H1 (cell line): Measurements from ENCODE around the gene CAP2. TPM values are rescaled to one million over a fixed set of nuclear protein-coding genes. Genes with fewer than 3 reads are reported as not detected.

Experiments used
- CTCF ChIA-PET: fragments of 300-600 bp; sonication (Branson Sonifier 250); formaldehyde crosslinking; loops from one replicate; lab custom pipeline; 2021; ENCODE audit not compliant: partially characterized antibody; lab: Charles Lee
- POLR2A ChIA-PET: fragments of 300-600 bp; sonication (Branson Sonifier 250); formaldehyde crosslinking; loops from one replicate; lab custom pipeline; 2021; ENCODE audit warnings: inconsistent platforms; ENCODE audit not compliant: partially characterized antibody; lab: Charles Lee
- DNase-seq, 2 experiments: peaks; one replicate each; pipeline versions ENCODE4 v3.0.0 to v3.0.0-alpha.2; 2010 to 2022; ENCODE audit warnings: low spot score in 2 of 2, low read depth in 1 of 2, mixed read lengths in 1 of 2
- FAIRE-seq: peaks from 2 replicates; lab custom pipeline; 2011; peaks lifted over from hg19 to GRCh38; lab: Jason Lieb, UNC
- H2AFZ ChIP-seq: 2 replicates; pipeline ENCODE4 v1.8.1; 2012; ENCODE audit warnings: low read length, inconsistent platforms
- H2AK5ac ChIP-seq: 2 replicates; pipeline ENCODE4 v1.6.1; 2013; ENCODE audit warnings: low read depth, low read length
- H2BK120ac ChIP-seq: replicated peaks from 2 replicates; pipeline ENCODE3; 2013; ENCODE audit warnings: low read depth, low read length, inconsistent platforms
- H2BK12ac ChIP-seq: 2 replicates; pipeline ENCODE4 v1.6.1; 2013; ENCODE audit warnings: low read depth, low read length
- H2BK15ac ChIP-seq: 2 replicates; pipeline ENCODE4 v1.6.1; 2013; ENCODE audit warnings: low read length
- H2BK20ac ChIP-seq: 2 replicates; pipeline ENCODE4 v1.6.1; 2013; ENCODE audit warnings: low read length
- H2BK5ac ChIP-seq: 2 replicates; pipeline ENCODE4 v1.6.1; 2013; ENCODE audit warnings: low read depth, low read length
- H3K14ac ChIP-seq: 2 replicates; pipeline ENCODE4 v1.6.1; 2013; ENCODE audit warnings: inconsistent platforms; ENCODE audit not compliant: insufficient read length
- H3K18ac ChIP-seq: 2 replicates; pipeline ENCODE4 v1.6.1; 2013; ENCODE audit warnings: low read length; ENCODE audit errors: extremely low read depth
- H3K23ac ChIP-seq: 2 replicates; pipeline ENCODE4 v1.6.1; 2013; ENCODE audit warnings: inconsistent platforms; ENCODE audit not compliant: insufficient read length
- H3K23me2 ChIP-seq: 2 replicates; pipeline ENCODE4 v1.6.1; 2013; ENCODE audit warnings: low read depth, low read length
- H3K27ac ChIP-seq: 2 replicates; pipeline ENCODE4 v1.6.1; 2011; ENCODE audit warnings: low read depth, low read length, inconsistent platforms
- H3K27me3 ChIP-seq, 4 experiments: replicated peaks in 1 of 4; 1 replicate in 1 of 4; 2 replicates in 3 of 4; pipeline versions ENCODE4 v1.6.1 to v1.8.1; 2011 to 2013; ENCODE audit warnings: low read length in 3 of 4, mild to moderate bottlenecking in 3 of 4, inconsistent platforms in 2 of 4, mixed read lengths in 2 of 4, moderate library complexity in 1 of 4; ENCODE audit not compliant: control insufficient read depth in 3 of 4, insufficient read depth in 3 of 4; ENCODE audit errors: extremely low read depth in 1 of 4
- H3K36me3 ChIP-seq, 4 experiments: 2 replicates each; pipeline versions ENCODE4 v1.6.1 to v1.8.1; 2011 to 2013; ENCODE audit warnings: mild to moderate bottlenecking in 4 of 4, low read length in 3 of 4, moderate library complexity in 2 of 4, control low read depth in 1 of 4, inconsistent platforms in 1 of 4; ENCODE audit not compliant: insufficient read depth in 4 of 4, control insufficient read depth in 2 of 4
- H3K4ac ChIP-seq: replicated peaks from 2 replicates; pipeline ENCODE3; 2013; ENCODE audit warnings: low read length, low read depth, mixed read lengths, inconsistent platforms; ENCODE audit not compliant: insufficient read length
- H3K4me1 ChIP-seq, 4 experiments: replicated peaks in 1 of 4; 1 replicate in 1 of 4; 2 replicates in 3 of 4; pipeline versions ENCODE4 v1.6.1 to v1.8.1; 2011 to 2013; ENCODE audit warnings: low read length in 3 of 4, inconsistent platforms in 2 of 4, mixed read lengths in 1 of 4; ENCODE audit not compliant: insufficient read depth in 4 of 4, control insufficient read depth in 3 of 4
- H3K4me2 ChIP-seq, 2 experiments: 2 replicates each; pipeline versions ENCODE4 v1.6.1 to v1.8.1; 2011 to 2013; ENCODE audit warnings: low read depth in 2 of 2, low read length in 2 of 2, control low read depth in 1 of 2, inconsistent platforms in 1 of 2, mild to moderate bottlenecking in 1 of 2; ENCODE audit not compliant: insufficient read depth in 1 of 2
- H3K4me3 ChIP-seq, 4 experiments: fragments of 200-600, 300-600 bp in 1 of 4; sonication (generic), shearing (Covaris generic), sonication (Bioruptor Twin) in 1 of 4; 2 replicates each; pipeline versions ENCODE4 v1.5.1 to v1.8.1; 2011 to 2016; ENCODE audit warnings: low read length in 4 of 4, low read depth in 3 of 4, control low read depth in 2 of 4, inconsistent platforms in 2 of 4, mild to moderate bottlenecking in 2 of 4, mixed read lengths in 1 of 4, moderate library complexity in 1 of 4; ENCODE audit not compliant: insufficient read depth in 2 of 4; ENCODE audit errors: extremely low read depth in 1 of 4
- H3K56ac ChIP-seq: replicated peaks from 2 replicates; pipeline ENCODE3; 2013; ENCODE audit warnings: low read depth, mild to moderate bottlenecking, mixed read lengths, low read length, inconsistent platforms; ENCODE audit not compliant: insufficient read length
- H3K79me1 ChIP-seq: 2 replicates; pipeline ENCODE4 v1.6.1; 2013; ENCODE audit warnings: low read depth, low read length, control low read depth
- H3K79me2 ChIP-seq, 2 experiments: 2 replicates each; pipeline versions ENCODE4 v1.6.1 to v1.8.1; 2012 to 2013; ENCODE audit warnings: low read length in 2 of 2, mild to moderate bottlenecking in 2 of 2, inconsistent platforms in 1 of 2; ENCODE audit not compliant: insufficient read depth in 2 of 2, control insufficient read depth in 1 of 2
- H3K9ac ChIP-seq, 4 experiments: replicated peaks in 1 of 4; 1 replicate in 1 of 4; 2 replicates in 3 of 4; pipeline versions ENCODE4 v1.6.1 to v1.8.1; 2011 to 2013; ENCODE audit warnings: low read depth in 3 of 4, low read length in 3 of 4, control low read depth in 2 of 4, mild to moderate bottlenecking in 2 of 4, moderate library complexity in 2 of 4, inconsistent platforms in 1 of 4; ENCODE audit errors: extremely low read depth in 1 of 4
- H3K9me3 ChIP-seq, 2 experiments: 2 replicates each; pipeline versions ENCODE4 v1.6.1 to v1.8.1; 2012 to 2013; ENCODE audit warnings: mild to moderate bottlenecking in 2 of 2, moderate library complexity in 2 of 2, control low read depth in 1 of 2, inconsistent platforms in 1 of 2, low read depth in 1 of 2, low read length in 1 of 2, mixed read lengths in 1 of 2; ENCODE audit not compliant: insufficient read depth in 2 of 2
- H4K20me1 ChIP-seq, 2 experiments: replicated peaks in 1 of 2; 2 replicates each; pipeline versions ENCODE3 to v1.8.1; 2011 to 2013; ENCODE audit warnings: inconsistent platforms in 2 of 2, low read length in 2 of 2, mild to moderate bottlenecking in 1 of 2; ENCODE audit not compliant: insufficient read depth in 2 of 2, control insufficient read depth in 1 of 2
- H4K5ac ChIP-seq: 2 replicates; pipeline ENCODE4 v1.6.1; 2013; ENCODE audit warnings: low read length, low read depth, mixed read lengths, inconsistent platforms; ENCODE audit not compliant: insufficient read length
- H4K8ac ChIP-seq: 2 replicates; pipeline ENCODE4 v1.8.0; 2013; ENCODE audit warnings: mild to moderate bottlenecking, moderate library complexity, low read length, inconsistent platforms; ENCODE audit not compliant: insufficient read depth; ENCODE audit errors: extremely low read depth
- H4K91ac ChIP-seq: replicated peaks from 2 replicates; pipeline ENCODE3; 2013; ENCODE audit warnings: low read length, mixed read lengths, inconsistent platforms; ENCODE audit not compliant: insufficient read length
- ASH2L ChIP-seq: fragments of 200-600, 300-600 bp; sonication (generic); IDR thresholded peaks from one replicate; pipeline ENCODE4 v1.7.1; 2017; ENCODE audit warnings: low read length
- ATF3 ChIP-seq: IDR thresholded peaks from 2 replicates; pipeline ENCODE4 v1.6.1; 2011; ENCODE audit warnings: low read depth, mild to moderate bottlenecking, low read length; ENCODE audit not compliant: insufficient read depth
- CTCF ChIP-seq, 3 experiments: IDR thresholded peaks; 1 replicate in 2 of 3; 2 replicates in 1 of 3; pipeline versions ENCODE4 v1.5.1 to v1.6.1; 2011; ENCODE audit warnings: low read length in 3 of 3, mild to moderate bottlenecking in 3 of 3, inconsistent platforms in 2 of 3, low read depth in 1 of 3, moderate library complexity in 1 of 3; ENCODE audit not compliant: insufficient read depth in 1 of 3; ENCODE audit errors: control extremely low read depth in 1 of 3
- RFX5 ChIP-seq: IDR thresholded peaks from 2 replicates; pipeline ENCODE4 v1.6.1; 2011; ENCODE audit warnings: low read depth, low read length, improper control_type of control experiment, borderline replicate concordance
- WGBS, 2 experiments: shearing (Covaris generic) in 1 of 2; methylation state at CpG; one replicate each; pipeline versions ENCODE4 v1.1.6 to v1.1.7; 2013 to 2015; ENCODE audit warnings: low lambda C conversion rate in 2 of 2, mixed read lengths in 2 of 2, inconsistent platforms in 1 of 2, low coverage in 1 of 2, missing lambda C conversion rate in 1 of 2; ENCODE audit not compliant: insufficient replicate concordance in 2 of 2, insufficient coverage in 1 of 2, insufficient read length in 1 of 2; ENCODE audit errors: extremely low coverage in 1 of 2, missing lambda C conversion rate in 1 of 2; 5-methylcytosine and 5-hydroxymethylcytosine counted together
- polyA plus RNA-seq, 7 experiments: library from polyadenylated mRNA; depleted of rRNA in 3 of 7; stranded (reverse) in 5 of 7; unstranded in 2 of 7; fragments of >200 nt in 5 of 7; fragments of 200-250 nt in 2 of 7; gene quantifications; 1 replicate in 5 of 7; 2 replicates in 1 of 7; 4 replicates in 1 of 7; pipeline versions ENCODE4 v1.2.1 to v1.2.3, GENCODE V29; 2011 to 2013; ENCODE audit warnings: missing spikeins in 2 of 7, mixed read lengths in 2 of 7
- total RNA-seq: library from RNA; stranded (reverse); fragmentation: NEBNext Ultra II Directional; extraction: Animal tissue kit (Norgen Biotek cat#: 25700); gene quantifications from 2 replicates; pipeline ENCODE4 v1.2.1, GENCODE V29; 2021

CAP2 gene
- total and polyA plus RNA-seq, 2 of the 8 experiments (the other 6 are each of a cell fraction or from before 2014, with no cell fraction given), result 7.2 to 10.0 TPM

GRCh38 chr6:17454316-17455005, 61.1 kb downstream of the CAP2 start:
- TF ChIP-seq CTCF (IDR thresholded peaks at IDR 0.05; ENCODE audit: control extremely low read depth in 1 of 3, insufficient read depth in 1 of 3, low read depth in 1 of 3, low read length in 3 of 3), result no peak
- no peak for TF ChIP-seq RFX5
- TF ChIP-seq ATF3, result no peak
- TF ChIP-seq ASH2L, result no peak
- TF ChIP-seq, all 59 proteins: peak for 0
- WGBS, 2 experiments, result 91% methylated on average over 7 of the region's 7 CpGs; no CpG with 5 or more reads in 1 of the 2 experiments
- H4K8ac ChIP-seq, result peak overlapping the region; percentile 60; the same call in 1 of the 2 replicates
- H3K9me3 ChIP-seq, result no peaks in the 10 kb centered on the region
- H3K79me2 ChIP-seq, result no peaks in the 10 kb centered on the region
- H3K27me3 ChIP-seq, result no peaks in the 10 kb centered on the region
- H2AK5ac ChIP-seq, result no peak overlapping the region
- no peak overlapping the region for H2AFZ ChIP-seq
- FAIRE-seq (no peak), DNase-seq (no peak)
- no peak overlapping the region for H3K9ac ChIP-seq
- no peak overlapping the region for H2BK12ac ChIP-seq
- H3K4ac ChIP-seq, result no peak overlapping the region
- H3K4me3 ChIP-seq, result no peak overlapping the region
- CTCF ChIA-PET, result interaction anchor here (1.0 to 1.8 kb wide), 2 partner anchors 9 to 16 kb away, joined by 4 to 5 read pairs; no protein-coding TSS in a partner anchor
- H2BK120ac ChIP-seq, result no peak overlapping the region
- H3K14ac ChIP-seq, result no peak overlapping the region
- H3K4me2 ChIP-seq, result no peak overlapping the region
- no peak overlapping the region; the same call in 1 of the 2 replicates for H2BK5ac ChIP-seq
- peaks cover 0 to 5% (median 1%) of the 10 kb centered on the region in 4 experiments; a peak in 1 of 7 replicates for H3K4me1 ChIP-seq
- H3K27ac ChIP-seq, result no peak overlapping the region
- H4K5ac ChIP-seq, result no peak overlapping the region
- no peak overlapping the region for H3K56ac ChIP-seq
- no peaks in the 10 kb centered on the region for H4K20me1 ChIP-seq
- no peak overlapping the region for H3K23ac ChIP-seq
- no peaks in the 10 kb centered on the region for H3K23me2 ChIP-seq
- POLR2A ChIA-PET, result interaction anchor here (0.9 to 1.0 kb wide), 2 partner anchors 26 to 145 kb away, joined by 3 read pairs; partner anchors contain the start of gene FAM8A1
- H2BK20ac ChIP-seq, result no peak overlapping the region
- H3K36me3 ChIP-seq, result no peaks in the 10 kb centered on the region
- no peak overlapping the region; the same call in 1 of the 2 replicates for H3K18ac ChIP-seq
- no peaks in the 10 kb centered on the region for H3K79me1 ChIP-seq
- no peak overlapping the region for H4K91ac ChIP-seq
- no peak overlapping the region for H2BK15ac ChIP-seq
